ENCODE measurements around the gene ATP8A2.
"Not testable (repeated sequence)": the region's sequence is repeated elsewhere in the genome, so short reads cannot be mapped to it uniquely, and the experiment has no call there.

The ATP8A2 gene

GRCh38 chr13:25502551-25502950 is 130.8 kb downstream of the ATP8A2 start:
- Histone ChIP-seq H3K4me3 (ENCODE audit: low read depth, low read length) (no peak overlapping the region), H3K79me2 (no peaks in the 10 kb centered on the region), H3K27ac (no peak overlapping the region), H3K4me1 (no peaks in the 10 kb centered on the region), H3K36me3 (ENCODE audit: control insufficient read depth, insufficient read depth, low read length) (no peaks in the 10 kb centered on the region), H3K27me3 (ENCODE audit: control insufficient read depth, insufficient read depth, low read length) (no peaks in the 10 kb centered on the region), H2AFZ (no peak overlapping the region), H3K9ac (no peak overlapping the region), H3K4me2 (ENCODE audit: low read length) (no peak overlapping the region), H3K9me3 (ENCODE audit: control insufficient read depth, low read length) (no peaks in the 10 kb centered on the region)
- TF ChIP-seq CTCF (IDR thresholded peaks at IDR 0.05): no peak

GRCh38 chr13:25503856-25504255 is 132.1 kb downstream of the ATP8A2 start:
- H3K4me3 ChIP-seq (ENCODE audit: low read depth, low read length): no peak overlapping the region
- H3K4me2 ChIP-seq (ENCODE audit: low read length): no peak overlapping the region
- no peak overlapping the region for H2AFZ ChIP-seq
- no peak for TF ChIP-seq CTCF (IDR thresholded peaks at IDR 0.05)
- no peaks in the 10 kb centered on the region for H3K27me3 ChIP-seq (ENCODE audit: control insufficient read depth, insufficient read depth, low read length)
- H3K9ac ChIP-seq: no peak overlapping the region
- H3K9me3 ChIP-seq (ENCODE audit: control insufficient read depth, low read length): no peaks in the 10 kb centered on the region
- H3K36me3 ChIP-seq (ENCODE audit: control insufficient read depth, insufficient read depth, low read length): no peaks in the 10 kb centered on the region
- H3K27ac ChIP-seq: no peak overlapping the region
- H3K79me2 ChIP-seq: no peaks in the 10 kb centered on the region
- no peaks in the 10 kb centered on the region for H3K4me1 ChIP-seq

DNA sequence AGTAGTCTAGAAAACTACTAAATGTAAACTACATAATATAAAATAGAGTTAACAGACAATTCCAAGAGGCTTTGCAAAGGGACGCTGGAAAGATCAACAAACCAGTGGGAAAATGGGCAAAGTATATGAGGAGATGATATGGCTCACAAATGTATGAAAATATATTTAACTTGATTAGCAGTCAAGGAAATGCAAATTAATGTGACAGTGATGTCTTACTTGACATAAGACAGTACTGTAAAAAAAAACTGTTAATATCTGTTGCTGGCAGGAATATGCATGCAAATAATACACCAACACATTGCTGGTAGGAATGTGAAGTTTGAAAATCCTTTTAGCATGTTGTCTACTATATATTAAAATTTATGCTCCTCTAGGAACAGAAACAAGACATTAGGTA is 136.1 kb downstream of the ATP8A2 start:
- H3K9ac ChIP-seq: no peak overlapping the region
- no peak overlapping the region for H3K4me3 ChIP-seq (ENCODE audit: low read depth, low read length)
- H3K9me3 ChIP-seq (ENCODE audit: control insufficient read depth, low read length): no peaks in the 10 kb centered on the region
- H2AFZ ChIP-seq: no peak overlapping the region
- no peak overlapping the region for H3K27ac ChIP-seq
- no peak overlapping the region for H3K4me2 ChIP-seq (ENCODE audit: low read length)
- H3K79me2 ChIP-seq: no peaks in the 10 kb centered on the region
- no peak for TF ChIP-seq CTCF (IDR thresholded peaks at IDR 0.05)
- H3K4me1 ChIP-seq: no peaks in the 10 kb centered on the region
- no peaks in the 10 kb centered on the region for H3K27me3 ChIP-seq (ENCODE audit: control insufficient read depth, insufficient read depth, low read length)
- H3K36me3 ChIP-seq (ENCODE audit: control insufficient read depth, insufficient read depth, low read length): no peaks in the 10 kb centered on the region

GRCh38 chr13:25513060-25513459 is 141.3 kb downstream of the ATP8A2 start:
- H3K4me3 ChIP-seq (ENCODE audit: low read depth, low read length); H2AFZ ChIP-seq; H3K9me3 ChIP-seq (ENCODE audit: control insufficient read depth, low read length); H3K4me1 ChIP-seq; H3K4me2 ChIP-seq (ENCODE audit: low read length); H3K9ac ChIP-seq; H3K79me2 ChIP-seq; H3K27me3 ChIP-seq (ENCODE audit: control insufficient read depth, insufficient read depth, low read length); H3K36me3 ChIP-seq (ENCODE audit: control insufficient read depth, insufficient read depth, low read length); H3K27ac ChIP-seq: not testable (repeated sequence)

GRCh38 chr13:25518441-25518840 is 146.7 kb downstream of the ATP8A2 start:
- no peak overlapping the region for H3K27ac ChIP-seq
- no peak overlapping the region for H3K4me2 ChIP-seq (ENCODE audit: low read length)
- no peak overlapping the region for H3K9ac ChIP-seq
- no peak for TF ChIP-seq CTCF (IDR thresholded peaks at IDR 0.05)
- no peaks in the 10 kb centered on the region for H3K36me3 ChIP-seq (ENCODE audit: control insufficient read depth, insufficient read depth, low read length)
- no peaks in the 10 kb centered on the region for H3K4me1 ChIP-seq
- H3K9me3 ChIP-seq (ENCODE audit: control insufficient read depth, low read length): no peaks in the 10 kb centered on the region
- H3K79me2 ChIP-seq: no peaks in the 10 kb centered on the region
- H3K27me3 ChIP-seq (ENCODE audit: control insufficient read depth, insufficient read depth, low read length): no peaks in the 10 kb centered on the region
- no peak overlapping the region for H3K4me3 ChIP-seq (ENCODE audit: low read depth, low read length)
- H2AFZ ChIP-seq: no peak overlapping the region

All from parathyroid adenoma (tissue), 2 donors.